Measurements from ENCODE around the gene LCAT.

Gene LCAT

DNA sequence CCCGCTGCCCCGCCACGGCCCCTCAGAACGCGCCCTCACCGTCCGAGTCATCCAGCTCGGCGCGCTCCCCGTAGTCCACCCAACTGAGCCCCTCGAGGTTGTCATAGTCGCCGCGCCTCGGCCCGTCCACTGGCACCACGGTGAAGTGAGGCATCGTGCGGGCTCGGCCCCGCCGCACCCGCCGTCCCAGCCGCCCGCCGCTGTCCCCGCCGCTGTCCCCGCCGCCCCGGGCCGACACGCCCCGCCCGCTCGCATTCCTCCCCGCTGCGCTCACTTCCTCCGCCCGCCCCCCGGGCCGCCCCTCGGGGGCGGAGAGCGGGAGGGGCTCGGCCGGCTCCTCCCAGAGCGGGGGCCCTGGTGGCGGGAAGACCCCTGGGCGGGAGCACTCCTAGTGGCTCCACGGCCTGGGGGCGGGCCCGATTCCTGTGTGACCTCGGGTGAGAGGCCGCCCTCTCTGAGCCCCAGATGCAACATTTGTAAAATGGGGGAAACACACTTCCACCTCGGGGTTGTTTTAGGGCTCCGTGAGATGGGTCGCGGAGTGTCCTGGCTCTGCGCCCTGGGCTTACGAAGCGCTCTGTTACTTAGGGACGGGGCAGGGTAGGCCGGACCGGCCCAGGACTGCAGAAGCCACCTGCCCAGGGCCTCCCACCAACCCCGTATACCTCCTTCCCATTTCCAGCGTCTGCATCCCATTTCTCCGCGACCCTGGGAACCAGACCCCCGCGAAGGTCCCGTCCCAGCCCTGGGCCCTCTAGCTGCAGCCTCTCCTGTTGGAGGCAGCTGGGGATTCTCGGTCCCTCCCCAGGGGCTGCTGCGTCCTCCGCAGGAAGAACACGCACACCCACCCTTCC is 24.7 kb upstream of the LCAT start, which contains the start of gene SLC12A4:
Gene SLC12A4, minus strand, starts transcription at position 238 of the 854 bp plus-strand sequence. Its CDS starts 84 bp downstream, at position 154.
- ATAC-seq (ENCODE audit: low read depth) (peak; percentile 72), DNase-seq (ENCODE audit: low spot score) (peak; percentile 90)
- Histone ChIP-seq H3K27ac (ENCODE audit: poor library complexity, severe bottlenecking) (peak within 1 kb of the TSS; percentile 77), H3K4me1 (ENCODE audit: insufficient read depth, poor library complexity, severe bottlenecking) (peaks cover 16% of the 10 kb centered on the region), H3K4me3 (ENCODE audit: severe bottlenecking) (peak within 1 kb of the TSS; percentile 77), H3K36me3 (ENCODE audit: low read depth) (peaks cover 15% of the 10 kb centered on the region; the same call in 1 of the 2 replicates), H3K9me3 (ENCODE audit: severe bottlenecking) (no peaks in the 10 kb centered on the region), H3K27me3 (ENCODE audit: insufficient read depth, poor library complexity, severe bottlenecking) (no peaks in the 10 kb centered on the region)
- TF ChIP-seq, protein P1, sequence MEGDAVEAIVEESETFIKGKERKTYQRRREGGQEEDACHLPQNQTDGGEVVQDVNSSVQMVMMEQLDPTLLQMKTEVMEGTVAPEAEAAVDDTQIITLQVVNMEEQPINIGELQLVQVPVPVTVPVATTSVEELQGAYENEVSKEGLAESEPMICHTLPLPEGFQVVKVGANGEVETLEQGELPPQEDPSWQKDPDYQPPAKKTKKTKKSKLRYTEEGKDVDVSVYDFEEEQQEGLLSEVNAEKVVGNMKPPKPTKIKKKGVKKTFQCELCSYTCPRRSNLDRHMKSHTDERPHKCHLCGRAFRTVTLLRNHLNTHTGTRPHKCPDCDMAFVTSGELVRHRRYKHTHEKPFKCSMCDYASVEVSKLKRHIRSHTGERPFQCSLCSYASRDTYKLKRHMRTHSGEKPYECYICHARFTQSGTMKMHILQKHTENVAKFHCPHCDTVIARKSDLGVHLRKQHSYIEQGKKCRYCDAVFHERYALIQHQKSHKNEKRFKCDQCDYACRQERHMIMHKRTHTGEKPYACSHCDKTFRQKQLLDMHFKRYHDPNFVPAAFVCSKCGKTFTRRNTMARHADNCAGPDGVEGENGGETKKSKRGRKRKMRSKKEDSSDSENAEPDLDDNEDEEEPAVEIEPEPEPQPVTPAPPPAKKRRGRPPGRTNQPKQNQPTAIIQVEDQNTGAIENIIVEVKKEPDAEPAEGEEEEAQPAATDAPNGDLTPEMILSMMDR (IDR thresholded peaks at IDR 0.05; ENCODE audit: poor library complexity, severe bottlenecking) = peak; percentile 3

GRCh38 chr16:67967958-67968399 is 24.1 kb upstream of the LCAT start:
- ATAC-seq (ENCODE audit: low read depth) = peak; percentile 4; the same call in 2 of the 3 replicates
- H3K4me1 ChIP-seq (ENCODE audit: insufficient read depth, poor library complexity, severe bottlenecking) = peaks cover 16% of the 10 kb centered on the region
- H3K4me3 ChIP-seq (ENCODE audit: severe bottlenecking) = peak overlapping the region; percentile 77
- H3K27ac ChIP-seq (ENCODE audit: poor library complexity, severe bottlenecking) = peak overlapping the region; percentile 77
- no peaks in the 10 kb centered on the region for H3K27me3 ChIP-seq (ENCODE audit: insufficient read depth, poor library complexity, severe bottlenecking)
- TF ChIP-seq, protein P1 (IDR thresholded peaks at IDR 0.05; ENCODE audit: poor library complexity, severe bottlenecking) = no peak
- no peaks in the 10 kb centered on the region for H3K9me3 ChIP-seq (ENCODE audit: severe bottlenecking)
- peaks cover 22% of the 10 kb centered on the region for H3K36me3 ChIP-seq (ENCODE audit: low read depth)
- DNase-seq (ENCODE audit: low spot score) = no peak

DNA sequence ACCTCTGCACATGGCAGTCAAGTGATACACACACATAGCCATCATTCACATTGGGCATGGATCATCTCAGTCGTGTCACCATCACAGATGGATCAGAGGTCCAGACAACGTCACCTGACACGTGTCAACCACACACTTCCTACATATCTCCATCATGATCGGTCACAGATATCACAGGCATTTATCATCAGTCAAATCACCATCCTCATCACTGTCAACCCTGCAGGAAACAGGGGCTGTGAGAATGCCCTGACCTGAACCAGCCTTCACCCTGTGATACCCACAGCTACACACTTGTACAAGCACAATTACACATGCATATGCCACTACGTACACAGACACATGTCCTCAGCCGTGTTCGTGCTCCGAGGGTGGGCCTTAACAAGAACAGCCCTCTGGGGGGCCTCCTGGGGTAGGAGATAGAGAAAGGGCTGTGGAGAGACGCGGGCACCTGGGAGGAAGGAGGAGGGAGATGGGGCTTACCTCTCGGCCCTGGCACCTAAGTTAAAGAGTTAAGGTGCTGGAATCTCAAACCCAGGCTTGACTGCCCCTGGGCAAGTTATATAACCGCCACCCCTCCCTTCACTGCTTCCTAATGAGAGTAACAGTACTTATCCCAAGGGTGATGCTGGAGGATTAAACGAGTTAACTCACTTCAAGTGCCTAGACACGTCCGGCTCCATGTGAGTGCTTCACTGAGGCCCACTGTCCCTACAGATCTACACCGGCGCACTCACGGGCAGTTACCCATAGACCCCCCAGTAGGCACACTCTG is 23.4 kb upstream of the LCAT start:
- H3K4me3 ChIP-seq (ENCODE audit: severe bottlenecking) = peak overlapping the region; percentile 77
- ATAC-seq (ENCODE audit: low read depth) (peak; percentile 4; the same call in 2 of the 3 replicates), DNase-seq (ENCODE audit: low spot score) (no peak)
- H3K36me3 ChIP-seq (ENCODE audit: low read depth) = peaks cover 28% of the 10 kb centered on the region
- no peaks in the 10 kb centered on the region for H3K27me3 ChIP-seq (ENCODE audit: insufficient read depth, poor library complexity, severe bottlenecking)
- H3K4me1 ChIP-seq (ENCODE audit: insufficient read depth, poor library complexity, severe bottlenecking) = peaks cover 16% of the 10 kb centered on the region
- TF ChIP-seq, protein P1 (IDR thresholded peaks at IDR 0.05; ENCODE audit: poor library complexity, severe bottlenecking) = no peak
- H3K27ac ChIP-seq (ENCODE audit: poor library complexity, severe bottlenecking) = peak overlapping the region; percentile 77
- H3K9me3 ChIP-seq (ENCODE audit: severe bottlenecking) = no peaks in the 10 kb centered on the region

- TF ChIP-seq, protein P1 (IDR thresholded peaks at IDR 0.05; ENCODE audit: poor library complexity, severe bottlenecking) = no peak
- H3K36me3 ChIP-seq (ENCODE audit: low read depth) = peaks cover 33% of the 10 kb centered on the region
- peak overlapping the region; percentile 77 for H3K4me3 ChIP-seq (ENCODE audit: severe bottlenecking)
- H3K27me3 ChIP-seq (ENCODE audit: insufficient read depth, poor library complexity, severe bottlenecking) = no peaks in the 10 kb centered on the region
- peak; percentile 75 for DNase-seq (ENCODE audit: low spot score)
- H3K27ac ChIP-seq (ENCODE audit: poor library complexity, severe bottlenecking) = peak overlapping the region; percentile 77
- ATAC-seq (ENCODE audit: low read depth) = peak; percentile 48
- peaks cover 22% of the 10 kb centered on the region for H3K4me1 ChIP-seq (ENCODE audit: insufficient read depth, poor library complexity, severe bottlenecking)
- no peaks in the 10 kb centered on the region for H3K9me3 ChIP-seq (ENCODE audit: severe bottlenecking)
Measured at GRCh38 chr16:67966549-67967182, 22.7 kb upstream of the LCAT start.
